ENCODE data around the gene MBNL1.

DNA sequence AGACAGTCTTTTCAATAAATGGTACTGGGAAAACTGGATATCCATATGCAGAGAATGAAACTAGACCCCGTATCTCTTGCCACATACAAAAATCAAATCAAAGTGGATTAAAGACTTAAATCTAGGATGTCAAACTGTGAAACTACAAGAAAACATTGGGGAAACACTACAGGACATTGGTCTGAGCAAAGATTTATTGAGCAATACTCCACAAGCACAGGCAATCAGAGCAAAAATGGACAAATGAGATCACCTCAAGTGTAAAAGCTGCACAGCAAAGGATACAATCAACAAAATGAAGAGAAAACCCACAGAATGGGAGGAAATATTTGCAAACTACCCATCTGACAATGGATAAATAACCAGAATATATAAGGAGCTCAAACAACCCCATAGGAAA lies 38.4 kb upstream of the MBNL1 start:
- TF ChIP-seq POLR2A (IDR thresholded peaks at IDR 0.05): no peak
- TF ChIP-seq, protein P1, sequence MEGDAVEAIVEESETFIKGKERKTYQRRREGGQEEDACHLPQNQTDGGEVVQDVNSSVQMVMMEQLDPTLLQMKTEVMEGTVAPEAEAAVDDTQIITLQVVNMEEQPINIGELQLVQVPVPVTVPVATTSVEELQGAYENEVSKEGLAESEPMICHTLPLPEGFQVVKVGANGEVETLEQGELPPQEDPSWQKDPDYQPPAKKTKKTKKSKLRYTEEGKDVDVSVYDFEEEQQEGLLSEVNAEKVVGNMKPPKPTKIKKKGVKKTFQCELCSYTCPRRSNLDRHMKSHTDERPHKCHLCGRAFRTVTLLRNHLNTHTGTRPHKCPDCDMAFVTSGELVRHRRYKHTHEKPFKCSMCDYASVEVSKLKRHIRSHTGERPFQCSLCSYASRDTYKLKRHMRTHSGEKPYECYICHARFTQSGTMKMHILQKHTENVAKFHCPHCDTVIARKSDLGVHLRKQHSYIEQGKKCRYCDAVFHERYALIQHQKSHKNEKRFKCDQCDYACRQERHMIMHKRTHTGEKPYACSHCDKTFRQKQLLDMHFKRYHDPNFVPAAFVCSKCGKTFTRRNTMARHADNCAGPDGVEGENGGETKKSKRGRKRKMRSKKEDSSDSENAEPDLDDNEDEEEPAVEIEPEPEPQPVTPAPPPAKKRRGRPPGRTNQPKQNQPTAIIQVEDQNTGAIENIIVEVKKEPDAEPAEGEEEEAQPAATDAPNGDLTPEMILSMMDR (IDR thresholded peaks at IDR 0.05): no peak
